ENCODE measurements around the gene SGCD.

DNA sequence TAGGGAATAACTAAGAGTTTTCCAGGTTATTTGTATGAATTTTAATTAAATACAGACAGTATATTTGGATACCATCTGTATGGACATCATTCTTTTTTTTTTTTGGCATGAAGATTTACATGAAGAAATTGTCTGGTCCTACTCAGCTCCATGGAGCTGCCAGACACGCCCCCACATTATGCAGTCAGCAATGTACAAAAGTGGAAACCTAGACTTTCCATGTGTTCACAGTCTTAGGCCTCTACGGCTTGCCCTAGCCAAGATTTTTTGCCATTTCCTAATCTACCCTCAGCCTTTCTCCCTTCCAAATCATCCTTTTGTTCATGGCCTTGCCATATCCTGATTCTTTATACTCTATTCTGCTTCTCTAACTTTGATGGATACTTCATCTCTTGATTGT is 207.1 kb downstream of the SGCD start:
- no peak for TF ChIP-seq CTCF (optimal IDR thresholded peaks at IDR 0.05 in 1 of 3, IDR thresholded peaks at IDR 0.05 in 1 of 3, conservative IDR thresholded peaks at IDR 0.05 in 1 of 3; ENCODE audit: extremely low read depth in 1 of 3, insufficient read depth in 2 of 3, low read length in 3 of 3)
- TF ChIP-seq EZH2 (IDR thresholded peaks at IDR 0.05; ENCODE audit: low read length): no peak
